22Rv1 (cell line): ENCODE measurements around the gene SALL1.

Experiments
- ZFX ChIP-seq: fragments of 450-650 bp; IDR thresholded peaks from 2 replicates; pipeline ENCODE4 v1.6.1; 2017; ENCODE audit warnings: antibody characterized with exemption, borderline replicate concordance
- TF ChIP-seq, protein P1 (sequence below): fragments of 450-650 bp; IDR thresholded peaks from 2 replicates; pipeline ENCODE4 v1.5.1; 2017; ENCODE audit warnings: mild to moderate bottlenecking

DNA sequence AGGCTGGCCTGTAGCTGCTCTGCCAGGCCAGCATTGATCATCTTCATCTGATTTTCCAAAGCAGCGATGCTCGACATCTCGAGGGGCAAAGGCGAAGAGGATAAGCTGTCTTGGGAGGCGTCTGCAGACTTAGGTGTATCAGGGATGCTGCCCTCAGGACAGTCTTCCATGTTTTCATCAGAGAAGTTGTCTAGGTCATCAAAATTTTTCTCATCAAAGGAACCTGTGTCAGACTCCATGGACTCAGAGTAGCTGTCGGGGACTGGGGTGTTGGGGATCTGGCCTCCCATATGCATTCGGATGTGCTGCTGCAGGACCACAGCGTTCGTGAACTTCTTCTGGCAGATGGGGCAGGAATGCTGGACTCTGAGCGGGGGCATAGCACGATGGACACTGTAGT, 11.5 kb downstream of the SALL1 start:
- TF ChIP-seq, protein P1, sequence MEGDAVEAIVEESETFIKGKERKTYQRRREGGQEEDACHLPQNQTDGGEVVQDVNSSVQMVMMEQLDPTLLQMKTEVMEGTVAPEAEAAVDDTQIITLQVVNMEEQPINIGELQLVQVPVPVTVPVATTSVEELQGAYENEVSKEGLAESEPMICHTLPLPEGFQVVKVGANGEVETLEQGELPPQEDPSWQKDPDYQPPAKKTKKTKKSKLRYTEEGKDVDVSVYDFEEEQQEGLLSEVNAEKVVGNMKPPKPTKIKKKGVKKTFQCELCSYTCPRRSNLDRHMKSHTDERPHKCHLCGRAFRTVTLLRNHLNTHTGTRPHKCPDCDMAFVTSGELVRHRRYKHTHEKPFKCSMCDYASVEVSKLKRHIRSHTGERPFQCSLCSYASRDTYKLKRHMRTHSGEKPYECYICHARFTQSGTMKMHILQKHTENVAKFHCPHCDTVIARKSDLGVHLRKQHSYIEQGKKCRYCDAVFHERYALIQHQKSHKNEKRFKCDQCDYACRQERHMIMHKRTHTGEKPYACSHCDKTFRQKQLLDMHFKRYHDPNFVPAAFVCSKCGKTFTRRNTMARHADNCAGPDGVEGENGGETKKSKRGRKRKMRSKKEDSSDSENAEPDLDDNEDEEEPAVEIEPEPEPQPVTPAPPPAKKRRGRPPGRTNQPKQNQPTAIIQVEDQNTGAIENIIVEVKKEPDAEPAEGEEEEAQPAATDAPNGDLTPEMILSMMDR, result no peak
- TF ChIP-seq ZFX, result no peak
